Activated naive CD8-positive, alpha-beta T cell (primary cell): Measurements from ENCODE around the gene MALSU1.

ENCODE experiments used
- H3K27ac Mint-ChIP-seq: one replicate; pipeline ENCODE4 v1.8.0; 2021; ENCODE audit warnings: mixed read lengths
- H3K27me3 Mint-ChIP-seq: one replicate; pipeline ENCODE4 v1.8.0; 2021; ENCODE audit warnings: mixed read lengths
- H3K36me3 Mint-ChIP-seq: one replicate; pipeline ENCODE4 v1.8.0; 2021; ENCODE audit warnings: mixed read lengths
- H3K4me1 Mint-ChIP-seq: one replicate; pipeline ENCODE4 v1.8.0; 2021; ENCODE audit warnings: low read depth, mixed read lengths
- H3K4me3 Mint-ChIP-seq: one replicate; pipeline ENCODE4 v1.8.0; 2021; ENCODE audit warnings: mild to moderate bottlenecking, mixed read lengths
- H3K9me3 Mint-ChIP-seq: one replicate; pipeline ENCODE4 v1.8.0; 2021; ENCODE audit warnings: low read depth, mixed read lengths

Gene MALSU1

DNA sequence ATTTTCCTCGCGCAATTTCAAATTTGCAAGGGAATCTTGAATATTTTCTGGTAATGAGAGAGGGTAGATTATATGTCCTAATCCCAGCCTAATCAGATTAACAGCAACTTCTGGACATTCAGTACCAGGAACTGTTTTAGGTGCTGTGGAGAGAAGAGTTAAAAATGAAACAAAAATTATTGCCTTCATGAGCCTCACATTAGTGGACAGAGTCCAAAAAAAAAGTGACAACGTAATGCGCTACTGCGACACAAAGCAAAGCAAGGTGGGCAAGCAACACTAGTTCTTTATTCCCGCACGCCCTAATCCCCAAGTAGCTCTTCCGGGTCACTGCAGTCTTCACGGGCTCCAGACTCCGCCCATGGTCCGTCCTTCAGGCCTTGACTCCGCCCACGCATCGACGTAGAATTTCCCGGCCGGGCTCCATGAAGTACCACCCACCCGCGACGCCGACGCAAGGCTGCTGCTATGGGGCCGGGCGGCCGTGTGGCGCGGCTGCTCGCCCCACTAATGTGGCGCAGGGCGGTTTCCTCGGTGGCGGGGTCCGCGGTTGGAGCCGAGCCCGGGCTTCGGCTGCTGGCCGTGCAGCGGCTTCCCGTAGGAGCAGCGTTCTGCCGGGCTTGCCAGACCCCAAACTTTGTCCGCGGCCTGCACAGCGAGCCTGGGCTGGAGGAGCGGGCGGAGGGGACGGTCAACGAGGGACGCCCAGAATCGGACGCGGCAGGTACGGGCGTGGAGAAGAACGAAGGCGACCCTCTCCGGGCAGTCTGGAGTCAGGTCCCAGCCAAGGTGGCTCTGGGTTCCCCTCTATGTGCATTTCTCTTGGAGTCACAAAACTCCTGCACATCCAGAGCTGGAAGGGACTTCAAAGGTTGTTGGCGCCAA lies at the start of gene MALSU1:
MALSU1 (plus strand) TSS at position 455 of the 885 bp plus-strand sequence; CDS start at position 469, 14 bp downstream.
- Mint-ChIP-seq H3K36me3 (peaks cover 14% of the 10 kb centered on the region), H3K9me3 (no peaks in the 10 kb centered on the region), H3K4me1 (peaks cover 42% of the 10 kb centered on the region), H3K27me3 (peaks cover 2% of the 10 kb centered on the region), H3K27ac (peak within 1 kb of the TSS; percentile 96), H3K4me3 (peak within 1 kb of the TSS; percentile 97)

DNA sequence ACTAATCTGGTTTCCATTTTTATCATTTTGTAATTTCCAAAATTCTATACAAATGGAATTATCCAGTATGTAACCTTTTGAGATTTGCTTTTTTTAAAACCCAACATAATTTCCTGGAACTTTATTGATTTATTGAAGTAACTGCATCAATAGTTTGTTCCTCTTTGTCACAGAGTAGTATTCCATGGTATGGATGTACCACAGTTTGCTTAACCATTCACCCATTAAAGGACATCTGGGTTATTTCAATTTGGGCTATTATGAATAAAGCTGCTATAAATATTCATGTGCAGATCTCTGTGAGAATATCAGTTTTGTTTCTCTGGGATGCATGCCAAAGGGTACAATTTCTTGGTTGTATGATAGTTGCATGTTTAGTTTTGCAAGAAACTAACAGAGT lies 49.7 kb upstream of the MALSU1 start:
- Mint-ChIP-seq H3K36me3 (peaks cover 2% of the 10 kb centered on the region), H3K4me1 (peaks cover 2% of the 10 kb centered on the region), H3K27ac (no peak overlapping the region), H3K9me3 (peaks cover 14% of the 10 kb centered on the region), H3K27me3 (peaks cover 42% of the 10 kb centered on the region), H3K4me3 (no peak overlapping the region)

DNA sequence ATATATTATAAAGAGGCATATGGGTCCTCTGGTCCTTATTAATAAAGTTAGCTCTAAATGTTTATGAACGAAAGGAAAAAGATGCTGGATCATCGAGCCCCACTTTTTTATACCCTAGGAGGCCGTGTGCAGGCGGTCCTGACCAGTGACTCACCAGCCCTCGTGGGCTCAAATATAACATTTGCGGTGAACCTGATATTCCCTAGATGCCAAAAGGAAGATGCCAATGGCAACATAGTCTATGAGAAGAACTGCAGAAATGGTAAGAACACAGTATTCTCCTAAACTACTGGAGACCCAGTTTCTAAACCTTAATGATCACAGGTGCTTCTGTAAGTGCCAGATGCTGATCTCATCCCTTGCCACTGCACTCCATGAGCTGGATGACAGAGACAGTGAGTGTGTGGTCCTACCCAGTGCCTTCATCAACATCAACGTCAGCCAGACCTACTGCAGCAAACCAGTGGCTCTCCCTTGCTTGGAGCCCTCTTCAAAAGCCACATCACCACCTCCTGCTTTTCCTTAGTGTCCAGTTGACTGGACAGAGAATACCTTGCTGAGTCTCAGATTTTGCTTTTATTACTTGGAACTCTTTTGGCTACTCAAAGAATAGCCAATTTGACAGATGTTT lies 45.0 kb upstream of the MALSU1 start:
- H3K27ac Mint-ChIP-seq: no peak overlapping the region
- H3K4me3 Mint-ChIP-seq: no peak overlapping the region
- peaks cover 35% of the 10 kb centered on the region for H3K27me3 Mint-ChIP-seq
- peaks cover 2% of the 10 kb centered on the region for H3K36me3 Mint-ChIP-seq
- H3K4me1 Mint-ChIP-seq: no peaks in the 10 kb centered on the region
- peaks cover 14% of the 10 kb centered on the region for H3K9me3 Mint-ChIP-seq

DNA sequence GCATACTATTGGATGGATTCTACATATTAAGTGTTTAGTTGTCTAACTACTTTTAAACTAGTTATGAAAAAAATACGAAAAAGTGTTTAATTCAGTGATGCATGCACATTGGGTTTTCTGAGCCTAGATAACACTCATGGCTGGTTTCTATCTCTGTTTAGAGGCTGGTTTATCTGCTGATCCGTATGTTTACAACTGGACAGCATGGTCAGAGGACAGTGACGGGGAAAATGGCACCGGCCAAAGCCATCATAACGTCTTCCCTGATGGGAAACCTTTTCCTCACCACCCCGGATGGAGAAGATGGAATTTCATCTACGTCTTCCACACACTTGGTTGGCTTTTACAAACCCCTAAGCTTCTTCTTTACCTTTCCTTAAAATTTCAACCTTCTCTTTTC lies 42.4 kb upstream of the MALSU1 start:
- H3K27me3 Mint-ChIP-seq: peaks cover 20% of the 10 kb centered on the region
- no peak overlapping the region for H3K27ac Mint-ChIP-seq
- no peaks in the 10 kb centered on the region for H3K36me3 Mint-ChIP-seq
- H3K4me1 Mint-ChIP-seq: no peaks in the 10 kb centered on the region
- no peak overlapping the region for H3K4me3 Mint-ChIP-seq
- peaks cover 7% of the 10 kb centered on the region for H3K9me3 Mint-ChIP-seq

DNA sequence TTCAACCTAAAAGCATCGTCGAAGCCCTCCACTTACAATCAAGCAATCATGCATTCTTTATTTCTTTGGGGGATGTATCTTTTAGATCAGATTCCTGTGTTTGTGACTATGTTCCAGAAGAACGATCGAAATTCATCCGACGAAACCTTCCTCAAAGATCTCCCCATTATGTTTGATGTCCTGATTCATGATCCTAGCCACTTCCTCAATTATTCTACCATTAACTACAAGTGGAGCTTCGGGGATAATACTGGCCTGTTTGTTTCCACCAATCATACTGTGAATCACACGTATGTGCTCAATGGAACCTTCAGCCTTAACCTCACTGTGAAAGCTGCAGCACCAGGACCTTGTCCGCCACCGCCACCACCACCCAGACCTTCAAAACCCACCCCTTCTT lies 38.8 kb upstream of the MALSU1 start:
- H3K4me1 Mint-ChIP-seq: no peaks in the 10 kb centered on the region

DNA sequence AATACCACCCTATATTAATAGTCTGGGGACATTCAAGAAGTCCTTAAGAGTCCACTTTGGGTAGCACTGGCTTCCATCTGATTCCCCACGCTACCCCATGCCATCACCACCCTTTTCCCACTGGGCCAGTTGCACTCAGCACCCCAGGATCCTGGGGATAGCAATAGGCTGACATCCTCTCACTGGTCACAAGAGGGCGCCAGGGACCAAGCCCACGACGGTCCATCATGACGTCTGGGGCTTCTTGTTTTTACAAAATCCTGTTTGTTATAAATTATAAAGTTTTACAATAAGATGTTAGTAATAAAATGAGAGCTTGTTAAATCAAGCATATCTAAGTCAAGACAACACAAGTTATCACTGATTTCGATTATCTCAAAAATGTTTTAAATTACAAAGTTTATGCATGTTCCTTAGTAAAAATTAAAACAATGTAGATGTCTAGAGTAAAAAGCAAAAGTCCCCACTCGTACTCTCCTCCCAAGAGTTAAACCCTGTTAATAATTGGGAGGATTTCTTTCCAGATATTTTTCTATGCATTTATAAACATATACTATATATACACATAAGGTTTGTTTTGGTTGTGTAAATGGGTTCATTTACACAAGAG lies 37.2 kb upstream of the MALSU1 start:
- H3K36me3 Mint-ChIP-seq: no peaks in the 10 kb centered on the region
- H3K9me3 Mint-ChIP-seq: no peaks in the 10 kb centered on the region
- H3K27me3 Mint-ChIP-seq: peaks cover 1% of the 10 kb centered on the region
- no peaks in the 10 kb centered on the region for H3K4me1 Mint-ChIP-seq
- H3K4me3 Mint-ChIP-seq: no peak overlapping the region
- H3K27ac Mint-ChIP-seq: no peak overlapping the region

More for the DNA sequence above, 38.8 kb upstream of the MALSU1 start:
- Mint-ChIP-seq H3K36me3 (no peaks in the 10 kb centered on the region), H3K27ac (no peak overlapping the region), H3K4me3 (no peak overlapping the region), H3K9me3 (no peaks in the 10 kb centered on the region), H3K27me3 (peaks cover 9% of the 10 kb centered on the region)

DNA sequence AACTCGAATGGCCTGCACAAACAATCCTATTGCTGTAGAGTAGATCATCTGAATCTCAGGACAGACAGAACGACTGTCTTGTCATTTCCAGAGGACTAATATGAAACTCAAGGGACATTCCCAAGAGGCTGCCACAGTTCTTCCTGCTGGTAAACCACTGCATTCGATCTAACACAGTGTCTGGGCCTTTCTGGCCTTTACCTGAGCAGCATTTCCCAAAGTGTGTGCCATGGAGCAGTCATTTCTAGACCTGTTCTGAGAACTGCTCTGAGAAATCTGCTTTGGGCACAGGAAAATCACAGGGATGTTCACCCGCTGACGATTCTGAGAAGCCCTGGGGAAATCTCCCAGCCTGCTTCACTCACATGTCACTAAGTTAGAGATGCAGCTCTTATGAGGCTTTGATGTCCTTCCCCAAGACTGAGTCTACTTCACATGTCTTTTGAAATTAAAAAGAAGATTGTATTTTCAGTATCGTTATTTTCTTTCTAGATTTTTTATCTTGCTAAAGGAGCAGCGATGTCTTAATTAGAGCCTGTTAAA lies 34.2 kb upstream of the MALSU1 start:
- Mint-ChIP-seq H3K27me3 (no peaks in the 10 kb centered on the region), H3K4me3 (no peak overlapping the region), H3K36me3 (no peaks in the 10 kb centered on the region), H3K27ac (no peak overlapping the region), H3K4me1 (no peaks in the 10 kb centered on the region), H3K9me3 (no peaks in the 10 kb centered on the region)

DNA sequence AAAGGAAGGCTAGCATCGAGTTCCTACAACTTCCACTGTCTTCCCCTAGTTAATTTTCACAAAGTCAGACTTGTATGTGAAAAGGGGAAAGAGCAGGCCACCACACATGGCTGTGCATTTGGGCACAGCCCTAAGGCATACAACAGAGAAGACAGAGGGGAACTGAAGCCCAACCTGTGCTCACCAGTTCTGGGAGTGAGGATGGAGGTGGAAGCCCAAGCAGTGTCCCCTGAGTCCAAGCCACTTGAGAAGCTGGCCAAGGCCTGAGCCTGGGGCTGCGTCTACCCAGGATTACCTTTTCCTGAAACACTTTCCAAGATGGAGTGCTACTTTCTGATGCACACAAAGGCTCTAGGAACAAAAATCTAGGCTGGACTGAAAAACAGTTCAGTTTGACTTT lies 32.2 kb upstream of the MALSU1 start:
- H3K27me3 Mint-ChIP-seq: no peaks in the 10 kb centered on the region
- no peaks in the 10 kb centered on the region for H3K36me3 Mint-ChIP-seq
- no peaks in the 10 kb centered on the region for H3K9me3 Mint-ChIP-seq
- H3K4me3 Mint-ChIP-seq: no peak overlapping the region
- no peak overlapping the region for H3K27ac Mint-ChIP-seq
- no peaks in the 10 kb centered on the region for H3K4me1 Mint-ChIP-seq

DNA sequence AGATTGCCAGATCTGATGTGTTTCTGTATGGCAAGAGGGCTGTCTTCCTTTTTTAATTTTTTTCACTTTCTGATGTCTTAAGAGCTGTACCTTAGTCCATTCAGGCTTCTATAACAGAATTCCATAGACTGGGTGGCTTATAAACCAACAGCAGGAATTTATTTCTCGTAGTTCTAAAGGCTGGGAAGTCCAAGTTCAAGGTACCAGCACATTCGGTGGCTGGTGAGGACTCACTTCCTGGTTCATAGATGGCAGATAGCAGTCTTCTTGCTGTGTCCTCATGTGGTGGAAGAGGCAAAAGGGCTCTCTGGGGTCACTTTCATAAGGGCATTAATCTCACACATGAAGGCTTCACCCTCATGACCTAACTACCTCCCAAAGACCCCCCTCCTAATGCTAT lies 31.8 kb upstream of the MALSU1 start:
- Mint-ChIP-seq H3K4me1 (peaks cover 2% of the 10 kb centered on the region), H3K4me3 (no peak overlapping the region), H3K27ac (no peak overlapping the region), H3K9me3 (no peaks in the 10 kb centered on the region), H3K27me3 (no peaks in the 10 kb centered on the region), H3K36me3 (no peaks in the 10 kb centered on the region)

DNA sequence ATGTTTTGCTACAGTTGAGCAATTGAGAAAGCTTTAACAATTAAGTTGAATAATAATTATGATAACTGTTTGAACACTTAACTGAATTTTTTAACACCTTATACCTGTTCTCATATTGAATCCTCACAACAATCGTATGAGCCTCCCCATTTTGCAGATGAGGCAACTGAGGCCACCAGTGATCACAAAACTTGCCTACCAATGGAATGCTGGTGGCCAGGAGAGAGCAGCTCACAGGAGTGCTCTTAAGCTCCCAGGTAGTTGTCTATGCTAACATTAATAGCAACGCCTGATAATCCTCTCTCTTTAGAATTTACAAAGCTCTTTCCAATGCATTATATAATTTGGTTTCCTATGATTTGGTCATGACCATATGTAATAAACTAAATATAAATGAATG lies 31.0 kb upstream of the MALSU1 start:
- no peak overlapping the region for H3K4me3 Mint-ChIP-seq

DNA sequence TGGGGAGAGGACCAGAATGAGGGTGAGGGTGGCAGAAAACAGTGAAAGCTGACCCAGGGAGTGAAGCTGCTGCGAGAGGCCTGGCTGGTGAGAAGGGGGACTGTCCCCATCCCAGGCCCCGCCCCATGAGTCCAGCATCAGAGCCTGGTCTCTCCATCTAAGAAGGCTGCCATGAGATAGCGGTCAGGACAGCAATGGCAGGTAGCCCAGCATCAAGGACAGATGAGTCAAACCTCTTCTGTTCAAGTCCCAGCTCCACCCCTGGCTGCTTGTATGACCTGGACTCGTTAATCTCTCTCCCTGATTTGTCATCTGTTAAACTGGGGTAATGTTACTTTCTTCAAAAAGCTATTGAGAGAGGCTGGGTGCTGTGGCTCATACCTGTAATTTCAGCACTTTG lies 30.4 kb upstream of the MALSU1 start:
- H3K36me3 Mint-ChIP-seq: no peaks in the 10 kb centered on the region
- no peak overlapping the region for H3K27ac Mint-ChIP-seq
- peaks cover 15% of the 10 kb centered on the region for H3K4me1 Mint-ChIP-seq
- H3K4me3 Mint-ChIP-seq: no peak overlapping the region
- no peaks in the 10 kb centered on the region for H3K27me3 Mint-ChIP-seq
- no peaks in the 10 kb centered on the region for H3K9me3 Mint-ChIP-seq

More for the DNA sequence above, 31.0 kb upstream of the MALSU1 start:
- H3K36me3 Mint-ChIP-seq: no peaks in the 10 kb centered on the region
- no peak overlapping the region for H3K27ac Mint-ChIP-seq
- peaks cover 10% of the 10 kb centered on the region for H3K4me1 Mint-ChIP-seq
- no peaks in the 10 kb centered on the region for H3K27me3 Mint-ChIP-seq
- H3K9me3 Mint-ChIP-seq: no peaks in the 10 kb centered on the region

DNA sequence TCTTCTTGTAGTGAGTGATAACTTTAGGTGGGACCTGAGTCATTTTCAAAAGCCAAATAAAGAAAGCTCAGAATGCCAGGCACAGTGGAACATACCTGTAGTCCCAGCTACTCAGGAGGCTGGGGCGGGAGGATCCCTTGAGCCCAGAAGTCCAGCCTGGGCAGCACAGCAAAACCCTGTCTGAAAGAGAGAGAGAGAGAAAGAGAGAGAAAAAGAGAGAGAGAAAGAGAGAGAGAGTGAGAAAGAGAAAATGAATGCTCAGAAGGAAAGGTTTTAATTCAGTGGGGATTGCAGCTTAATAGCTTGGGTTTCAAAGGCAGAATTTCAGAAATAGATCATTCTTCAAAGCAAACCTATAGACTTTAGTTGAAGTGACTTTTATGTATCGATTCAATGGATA lies 26.9 kb upstream of the MALSU1 start:
- H3K4me1 Mint-ChIP-seq: peaks cover 17% of the 10 kb centered on the region
- no peaks in the 10 kb centered on the region for H3K36me3 Mint-ChIP-seq
- H3K27me3 Mint-ChIP-seq: no peaks in the 10 kb centered on the region
- no peak overlapping the region for H3K4me3 Mint-ChIP-seq
- no peaks in the 10 kb centered on the region for H3K9me3 Mint-ChIP-seq
- H3K27ac Mint-ChIP-seq: no peak overlapping the region

DNA sequence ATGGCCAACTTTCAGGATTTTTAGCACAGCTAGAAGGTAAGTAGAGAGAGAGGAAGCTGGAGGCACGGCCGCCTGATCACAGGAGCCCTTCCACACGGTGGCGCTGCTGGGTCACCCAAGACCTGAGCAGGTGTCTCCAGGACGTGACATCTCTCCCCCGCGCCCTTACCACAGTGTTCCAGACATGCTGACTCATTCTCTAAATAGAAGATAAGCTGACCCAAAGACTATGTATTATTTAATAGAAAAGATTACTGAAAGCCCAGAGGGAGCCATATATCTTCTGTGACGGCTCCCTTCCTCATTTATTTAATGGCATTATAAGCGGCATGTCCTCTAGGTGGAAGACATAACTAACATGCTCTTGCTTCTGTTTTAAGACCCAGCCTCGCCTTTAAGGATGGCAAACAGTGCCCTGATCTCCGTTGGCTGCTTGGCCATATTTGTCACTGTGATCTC lies 26.0 kb upstream of the MALSU1 start:
- no peaks in the 10 kb centered on the region for H3K27me3 Mint-ChIP-seq
- peaks cover 17% of the 10 kb centered on the region for H3K4me1 Mint-ChIP-seq
- H3K4me3 Mint-ChIP-seq: peak overlapping the region; percentile 78
- peak overlapping the region; percentile 51 for H3K27ac Mint-ChIP-seq
- no peaks in the 10 kb centered on the region for H3K36me3 Mint-ChIP-seq
- no peaks in the 10 kb centered on the region for H3K9me3 Mint-ChIP-seq

DNA sequence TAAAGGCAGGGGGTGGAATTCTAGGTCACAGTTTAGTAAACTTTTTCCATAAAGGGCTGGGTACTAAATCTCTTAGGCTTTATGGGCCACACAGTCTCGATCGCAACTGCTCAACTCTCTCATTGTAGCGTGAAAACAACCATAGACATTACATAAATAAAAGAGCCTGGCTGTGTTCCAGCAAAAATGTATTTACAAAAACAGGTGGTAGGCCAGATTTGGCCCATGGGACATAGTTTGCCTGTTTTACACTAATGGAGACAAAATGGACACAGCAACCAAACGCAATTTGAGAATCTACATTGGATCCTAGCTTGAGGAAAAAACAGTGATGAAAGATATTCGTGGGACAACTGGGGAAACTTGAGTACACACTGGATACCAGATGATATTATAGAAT lies 23.2 kb upstream of the MALSU1 start:
- H3K36me3 Mint-ChIP-seq: no peaks in the 10 kb centered on the region
- H3K27ac Mint-ChIP-seq: no peak overlapping the region
- H3K27me3 Mint-ChIP-seq: no peaks in the 10 kb centered on the region
- H3K9me3 Mint-ChIP-seq: no peaks in the 10 kb centered on the region
- H3K4me1 Mint-ChIP-seq: peaks cover 17% of the 10 kb centered on the region
- no peak overlapping the region for H3K4me3 Mint-ChIP-seq

DNA sequence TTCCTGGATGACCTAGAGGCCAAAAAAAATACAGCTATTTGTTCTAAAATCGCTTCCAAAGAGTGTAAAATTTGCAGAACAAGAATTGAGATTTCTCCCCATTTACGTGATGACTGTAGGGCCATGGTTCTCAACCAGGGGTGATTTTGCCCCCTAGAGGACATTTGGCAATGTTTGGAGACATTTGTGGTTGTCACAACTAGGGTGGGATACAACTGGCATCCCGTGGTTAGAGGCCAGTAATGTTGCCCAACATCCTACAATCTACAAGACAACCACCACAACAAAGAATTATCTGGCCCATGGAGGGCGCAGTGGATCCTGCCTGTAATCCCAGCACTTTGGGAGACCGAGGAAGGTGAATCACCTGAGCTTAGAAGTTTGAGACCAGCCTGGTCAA lies 22.8 kb upstream of the MALSU1 start:
- Mint-ChIP-seq H3K27me3 (no peaks in the 10 kb centered on the region), H3K4me3 (no peak overlapping the region), H3K4me1 (peaks cover 17% of the 10 kb centered on the region), H3K9me3 (no peaks in the 10 kb centered on the region), H3K27ac (no peak overlapping the region), H3K36me3 (no peaks in the 10 kb centered on the region)
